RWPE2 (cell line): ENCODE data around the gene CDH4.
A peak's percentile ranks its signal among the peaks of the same experiment; 100 is the strongest.

Source experiments
- ATAC-seq: fragments of 200-7000 bp; cut with Tn5 transposase; 3 replicates; pipeline ENCODE4 v1.9.1; 2021; ENCODE audit warnings: low read depth
- DNase-seq: peaks from one replicate; pipeline ENCODE4 v3.0.0-alpha.2; 2020; ENCODE audit warnings: low spot score
- H3K27ac ChIP-seq: fragments of 450-650 bp; 2 replicates; pipeline ENCODE4 v1.5.1; 2017; ENCODE audit warnings: mild to moderate bottlenecking; ENCODE audit not compliant: poor library complexity, severe bottlenecking
- H3K27me3 ChIP-seq: fragments of 250-450 bp; sonication (Bioruptor Pico); 2 replicates; pipeline ENCODE4 v1.5.1; 2021; ENCODE audit warnings: mild to moderate bottlenecking, moderate library complexity; ENCODE audit not compliant: insufficient read depth, poor library complexity, severe bottlenecking
- H3K36me3 ChIP-seq: fragments of 250-450 bp; sonication (Bioruptor Pico); 2 replicates; pipeline ENCODE4 v1.5.1; 2020; ENCODE audit warnings: low read depth, mild to moderate bottlenecking, moderate library complexity
- H3K4me1 ChIP-seq: fragments of 250-450 bp; sonication (Bioruptor Pico); 2 replicates; pipeline ENCODE4 v1.5.1; 2021; ENCODE audit warnings: mild to moderate bottlenecking, moderate library complexity; ENCODE audit not compliant: insufficient read depth, poor library complexity, severe bottlenecking
- H3K4me3 ChIP-seq: fragments of 250-450 bp; sonication (Bioruptor Pico); 2 replicates; pipeline ENCODE4 v1.5.1; 2021; ENCODE audit warnings: mild to moderate bottlenecking, moderate library complexity; ENCODE audit not compliant: severe bottlenecking
- H3K9me3 ChIP-seq: fragments of 250-450 bp; sonication (Bioruptor Pico); 2 replicates; pipeline ENCODE4 v1.5.1; 2021; ENCODE audit warnings: mild to moderate bottlenecking, moderate library complexity; ENCODE audit not compliant: severe bottlenecking
- TF ChIP-seq, protein P1 (sequence below): fragments of 450-650 bp; IDR thresholded peaks from one replicate; pipeline ENCODE4 v1.5.1; 2017; ENCODE audit warnings: mild to moderate bottlenecking, moderate library complexity; ENCODE audit not compliant: poor library complexity, severe bottlenecking

The CDH4 gene

DNA sequence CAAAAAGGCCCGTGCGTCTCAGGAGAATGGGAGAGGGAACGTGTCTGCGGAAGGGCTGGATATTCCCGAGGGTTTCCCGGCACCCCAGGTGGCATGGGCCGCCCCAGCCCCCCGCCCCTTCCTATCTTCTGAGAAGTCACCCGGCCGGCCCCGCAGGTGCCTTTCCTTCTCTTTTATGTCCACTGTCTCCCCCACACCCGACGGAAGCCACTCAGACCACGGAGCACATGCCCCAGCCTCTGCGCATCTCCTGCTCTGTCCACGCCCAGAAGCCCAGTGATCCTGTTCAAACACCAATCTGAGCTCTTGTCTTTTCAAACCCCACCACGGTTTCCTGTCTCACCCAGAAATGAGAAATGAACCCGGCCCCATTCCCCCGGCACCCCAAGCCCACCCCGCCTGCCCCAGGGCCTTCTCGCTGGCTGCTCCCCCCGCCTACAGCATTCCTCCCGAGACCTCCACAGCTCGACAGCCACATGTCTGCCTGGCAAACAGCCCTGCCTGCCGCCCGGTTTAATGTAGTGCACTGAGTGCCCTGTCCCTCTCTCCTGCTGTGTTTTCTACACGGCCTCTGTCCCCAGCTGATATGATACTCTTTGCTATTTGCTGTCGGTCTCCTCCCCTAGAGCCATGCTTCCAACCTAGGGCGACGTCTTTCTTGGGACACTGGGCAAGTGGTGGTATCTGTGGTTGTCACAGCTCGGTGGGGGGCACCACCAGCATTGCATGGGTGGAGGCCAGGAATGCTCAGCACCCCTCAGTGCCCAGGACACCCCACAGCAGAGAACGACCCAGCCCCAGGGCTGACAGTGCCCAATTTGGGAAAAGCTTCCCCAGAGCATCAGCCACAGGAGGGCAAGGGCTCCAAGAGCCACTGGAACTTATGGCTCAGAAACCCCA, 630.9 kb downstream of the CDH4 start:
- no peaks in the 10 kb centered on the region for H3K9me3 ChIP-seq
- no peak overlapping the region for H3K4me3 ChIP-seq
- ATAC-seq = no peak
- DNase-seq = no peak
- H3K36me3 ChIP-seq = no peaks in the 10 kb centered on the region
- H3K4me1 ChIP-seq = no peaks in the 10 kb centered on the region
- no peaks in the 10 kb centered on the region for H3K27me3 ChIP-seq
- no peak overlapping the region for H3K27ac ChIP-seq
- TF ChIP-seq, protein P1, sequence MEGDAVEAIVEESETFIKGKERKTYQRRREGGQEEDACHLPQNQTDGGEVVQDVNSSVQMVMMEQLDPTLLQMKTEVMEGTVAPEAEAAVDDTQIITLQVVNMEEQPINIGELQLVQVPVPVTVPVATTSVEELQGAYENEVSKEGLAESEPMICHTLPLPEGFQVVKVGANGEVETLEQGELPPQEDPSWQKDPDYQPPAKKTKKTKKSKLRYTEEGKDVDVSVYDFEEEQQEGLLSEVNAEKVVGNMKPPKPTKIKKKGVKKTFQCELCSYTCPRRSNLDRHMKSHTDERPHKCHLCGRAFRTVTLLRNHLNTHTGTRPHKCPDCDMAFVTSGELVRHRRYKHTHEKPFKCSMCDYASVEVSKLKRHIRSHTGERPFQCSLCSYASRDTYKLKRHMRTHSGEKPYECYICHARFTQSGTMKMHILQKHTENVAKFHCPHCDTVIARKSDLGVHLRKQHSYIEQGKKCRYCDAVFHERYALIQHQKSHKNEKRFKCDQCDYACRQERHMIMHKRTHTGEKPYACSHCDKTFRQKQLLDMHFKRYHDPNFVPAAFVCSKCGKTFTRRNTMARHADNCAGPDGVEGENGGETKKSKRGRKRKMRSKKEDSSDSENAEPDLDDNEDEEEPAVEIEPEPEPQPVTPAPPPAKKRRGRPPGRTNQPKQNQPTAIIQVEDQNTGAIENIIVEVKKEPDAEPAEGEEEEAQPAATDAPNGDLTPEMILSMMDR = no peak

- no peak for ATAC-seq
- Histone ChIP-seq H3K4me1 (no peaks in the 10 kb centered on the region), H3K9me3 (no peaks in the 10 kb centered on the region), H3K36me3 (no peaks in the 10 kb centered on the region), H3K4me3 (no peak overlapping the region), H3K27me3 (no peaks in the 10 kb centered on the region), H3K27ac (no peak overlapping the region)
- TF ChIP-seq, protein P1 = no peak
- no peak for DNase-seq
Observed at GRCh38 chr20:61883857-61884393, 631.9 kb downstream of the CDH4 start.

GRCh38 chr20:61884571-61885389, 632.7 kb downstream of the CDH4 start:
- DNase-seq (no peak), ATAC-seq (no peak)
- Histone ChIP-seq H3K36me3 (no peaks in the 10 kb centered on the region), H3K27me3 (no peaks in the 10 kb centered on the region), H3K9me3 (no peaks in the 10 kb centered on the region), H3K4me1 (no peaks in the 10 kb centered on the region), H3K27ac (no peak overlapping the region), H3K4me3 (no peak overlapping the region)
- TF ChIP-seq, protein P1 = no peak

DNA sequence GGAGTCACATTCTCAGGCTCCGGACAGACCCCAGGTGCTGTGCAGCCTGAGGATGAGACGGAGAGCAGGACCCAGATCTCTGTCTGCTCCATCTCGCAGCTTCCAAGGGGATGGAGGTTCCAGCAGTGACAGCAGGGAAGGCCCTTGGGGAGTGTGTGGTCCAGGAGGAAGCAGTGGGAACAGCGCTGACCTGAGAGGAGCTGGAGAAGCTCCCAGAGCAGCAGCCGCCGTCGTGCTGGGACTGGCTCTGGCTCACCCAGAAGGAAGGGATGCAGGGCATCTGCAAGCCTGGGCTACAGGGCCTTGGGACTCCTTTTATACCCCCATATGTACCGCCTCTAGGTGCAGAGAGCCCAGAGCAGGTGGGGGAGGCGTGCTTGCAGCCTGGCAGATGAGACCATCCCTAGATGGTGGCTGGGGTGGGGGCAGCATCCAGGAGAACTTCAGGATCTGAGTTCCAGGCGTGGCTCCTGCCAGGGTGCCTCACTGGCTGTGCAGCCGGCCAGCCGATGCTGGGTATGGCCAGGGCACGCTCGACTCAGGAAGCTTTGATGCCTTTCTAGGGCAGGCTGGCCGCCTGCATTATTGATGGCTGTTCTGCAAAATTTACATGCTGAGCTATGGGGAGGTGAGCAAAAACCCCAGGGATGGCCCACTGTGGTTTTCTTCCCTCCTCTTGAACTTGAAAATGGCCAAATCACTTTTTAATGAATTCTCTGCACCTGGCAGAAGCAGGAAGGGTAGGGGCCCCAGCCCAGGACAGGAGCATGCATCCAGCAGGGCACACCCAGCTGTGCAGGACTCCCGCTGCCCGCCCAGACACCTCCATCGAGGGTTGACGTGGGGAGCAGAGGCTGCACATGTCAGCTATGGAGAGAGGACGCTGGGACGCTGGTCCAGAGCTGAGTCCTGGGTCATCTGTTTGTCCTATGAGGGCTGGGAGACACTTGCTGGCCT, 634.0 kb downstream of the CDH4 start:
- TF ChIP-seq, protein P1 = no peak
- Histone ChIP-seq H3K9me3 (no peaks in the 10 kb centered on the region), H3K4me3 (no peak overlapping the region), H3K36me3 (no peaks in the 10 kb centered on the region), H3K27ac (no peak overlapping the region), H3K27me3 (no peaks in the 10 kb centered on the region), H3K4me1 (no peaks in the 10 kb centered on the region)
- ATAC-seq = 0 out of 3 replicates have a peak, but pooled peaks have one; percentile 2
- no peak for DNase-seq
